NB4 (cell line): ENCODE measurements around the gene RGS13.

ENCODE experiments used
- DNase-seq: peaks from one replicate; pipeline ENCODE4 v3.0.0; 2010; ENCODE audit warnings: low read depth
- H3K4me3 ChIP-seq: one replicate; pipeline ENCODE4 v1.5.1; 2011; ENCODE audit warnings: mild to moderate bottlenecking, low read depth, low read length, moderate library complexity
- MYC ChIP-seq: IDR thresholded peaks from 2 replicates; pipeline ENCODE4 v1.6.1; 2011; ENCODE audit warnings: low read depth, low read length
- POLR2A ChIP-seq: IDR thresholded peaks from 2 replicates; pipeline ENCODE4 v1.6.1; 2011; ENCODE audit warnings: mild to moderate bottlenecking; ENCODE audit not compliant: insufficient read length; ENCODE audit errors: extremely low read depth
- TF ChIP-seq, protein P1 (sequence below): IDR thresholded peaks from 2 replicates; pipeline ENCODE4 v1.6.1; 2011; ENCODE audit warnings: low read depth, low read length
- TF ChIP-seq, protein P2 (sequence below): IDR thresholded peaks from one replicate; pipeline ENCODE4 v1.5.1; 2012; ENCODE audit warnings: low read depth, low read length

The RGS13 gene

DNA sequence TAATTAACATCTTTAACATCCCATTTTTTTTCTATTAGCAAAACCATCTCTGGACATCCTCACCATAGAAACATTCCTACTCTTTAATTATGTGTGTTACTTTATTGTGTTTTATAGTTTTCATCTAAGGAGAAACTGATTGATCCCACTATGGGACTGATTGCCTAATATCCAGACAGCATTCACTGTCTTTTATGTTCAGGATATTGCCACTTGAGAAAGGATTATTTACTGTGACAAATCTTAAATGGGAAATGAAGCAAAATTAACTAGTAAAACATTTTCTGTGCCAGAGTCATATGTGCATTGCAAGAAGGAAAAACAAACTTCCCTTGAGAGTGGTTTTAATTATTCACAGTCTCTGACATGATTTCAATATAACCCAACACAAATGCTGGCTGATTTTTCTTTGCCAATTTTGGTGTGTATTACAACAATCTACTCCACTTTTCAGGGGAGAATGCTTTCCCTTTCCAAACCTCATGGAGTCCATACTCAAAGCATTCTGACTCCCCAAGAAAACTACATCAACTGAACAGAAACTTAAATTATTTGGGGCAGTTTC lies 15.8 kb upstream of the RGS13 start:
- DNase-seq = no peak
- no peak overlapping the region for H3K4me3 ChIP-seq
- no peak for TF ChIP-seq MYC
- TF ChIP-seq, protein P1, sequence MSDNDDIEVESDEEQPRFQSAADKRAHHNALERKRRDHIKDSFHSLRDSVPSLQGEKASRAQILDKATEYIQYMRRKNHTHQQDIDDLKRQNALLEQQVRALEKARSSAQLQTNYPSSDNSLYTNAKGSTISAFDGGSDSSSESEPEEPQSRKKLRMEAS = no peak
- TF ChIP-seq, protein P2, sequence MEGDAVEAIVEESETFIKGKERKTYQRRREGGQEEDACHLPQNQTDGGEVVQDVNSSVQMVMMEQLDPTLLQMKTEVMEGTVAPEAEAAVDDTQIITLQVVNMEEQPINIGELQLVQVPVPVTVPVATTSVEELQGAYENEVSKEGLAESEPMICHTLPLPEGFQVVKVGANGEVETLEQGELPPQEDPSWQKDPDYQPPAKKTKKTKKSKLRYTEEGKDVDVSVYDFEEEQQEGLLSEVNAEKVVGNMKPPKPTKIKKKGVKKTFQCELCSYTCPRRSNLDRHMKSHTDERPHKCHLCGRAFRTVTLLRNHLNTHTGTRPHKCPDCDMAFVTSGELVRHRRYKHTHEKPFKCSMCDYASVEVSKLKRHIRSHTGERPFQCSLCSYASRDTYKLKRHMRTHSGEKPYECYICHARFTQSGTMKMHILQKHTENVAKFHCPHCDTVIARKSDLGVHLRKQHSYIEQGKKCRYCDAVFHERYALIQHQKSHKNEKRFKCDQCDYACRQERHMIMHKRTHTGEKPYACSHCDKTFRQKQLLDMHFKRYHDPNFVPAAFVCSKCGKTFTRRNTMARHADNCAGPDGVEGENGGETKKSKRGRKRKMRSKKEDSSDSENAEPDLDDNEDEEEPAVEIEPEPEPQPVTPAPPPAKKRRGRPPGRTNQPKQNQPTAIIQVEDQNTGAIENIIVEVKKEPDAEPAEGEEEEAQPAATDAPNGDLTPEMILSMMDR = no peak
- TF ChIP-seq POLR2A = no peak

DNA sequence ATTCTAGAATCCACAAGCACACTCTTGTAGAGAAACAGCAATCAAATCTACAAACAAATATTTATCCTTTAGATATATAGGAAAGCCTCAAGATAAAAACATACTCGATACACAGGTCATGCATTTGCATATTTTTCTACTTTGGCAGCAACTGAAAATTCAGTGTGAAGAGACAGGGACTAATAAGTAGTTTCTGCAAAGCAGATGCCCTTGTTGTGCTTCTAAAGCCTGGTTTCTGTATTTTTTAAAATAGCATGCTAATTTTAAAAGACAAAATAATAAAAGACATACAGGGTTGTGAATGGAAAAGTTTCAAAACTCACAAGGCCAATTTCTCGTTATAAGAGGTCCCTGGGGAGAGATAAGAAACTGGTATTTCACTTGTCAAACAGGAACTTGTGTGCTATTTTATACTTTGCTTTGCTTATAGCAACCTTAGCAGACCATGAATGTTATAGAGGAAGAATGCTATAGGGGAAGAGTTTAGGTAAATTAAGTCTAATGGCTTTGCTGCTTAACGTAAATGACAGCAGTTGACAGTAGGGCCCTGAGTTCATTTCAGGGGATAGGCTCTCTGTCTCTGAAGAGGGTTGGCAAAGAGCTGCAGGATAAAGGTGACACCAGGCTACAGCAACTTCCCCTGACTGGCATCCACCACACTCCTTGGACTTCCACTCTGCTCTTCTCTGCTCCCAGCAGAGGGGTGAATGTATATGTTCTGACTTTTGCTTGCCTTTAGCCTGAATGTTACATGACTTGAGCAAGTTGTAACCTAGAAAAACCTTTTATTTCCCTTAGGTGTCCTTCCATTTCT lies 9.4 kb upstream of the RGS13 start:
- no peak overlapping the region for H3K4me3 ChIP-seq
- DNase-seq = peak; percentile 76
- peak; percentile 24; the same call in 1 of the 2 replicates for TF ChIP-seq MYC
- TF ChIP-seq, protein P2 = no peak

DNA sequence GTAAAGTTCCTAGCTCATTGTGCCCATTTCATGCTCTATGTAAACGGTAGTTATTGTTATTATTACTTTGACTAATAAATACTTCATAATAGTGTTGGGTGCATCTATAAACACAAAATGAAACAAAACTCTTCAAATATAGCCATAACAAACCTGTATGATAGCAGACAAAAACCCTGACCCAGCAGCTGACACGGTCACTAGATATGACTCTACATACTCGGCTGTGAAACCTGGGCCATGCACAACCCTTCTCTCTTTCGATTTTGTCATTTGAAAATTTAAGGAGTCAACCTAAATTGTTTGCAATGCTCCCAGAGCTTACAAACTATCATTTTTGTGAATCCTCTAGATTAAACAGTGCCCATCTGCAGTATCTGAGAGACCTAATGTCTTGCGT lies 8.0 kb upstream of the RGS13 start:
- TF ChIP-seq, protein P1 = no peak
- TF ChIP-seq MYC = no peak
- TF ChIP-seq POLR2A = no peak
- TF ChIP-seq, protein P2 = no peak
- H3K4me3 ChIP-seq = no peak overlapping the region
- DNase-seq = no peak

DNA sequence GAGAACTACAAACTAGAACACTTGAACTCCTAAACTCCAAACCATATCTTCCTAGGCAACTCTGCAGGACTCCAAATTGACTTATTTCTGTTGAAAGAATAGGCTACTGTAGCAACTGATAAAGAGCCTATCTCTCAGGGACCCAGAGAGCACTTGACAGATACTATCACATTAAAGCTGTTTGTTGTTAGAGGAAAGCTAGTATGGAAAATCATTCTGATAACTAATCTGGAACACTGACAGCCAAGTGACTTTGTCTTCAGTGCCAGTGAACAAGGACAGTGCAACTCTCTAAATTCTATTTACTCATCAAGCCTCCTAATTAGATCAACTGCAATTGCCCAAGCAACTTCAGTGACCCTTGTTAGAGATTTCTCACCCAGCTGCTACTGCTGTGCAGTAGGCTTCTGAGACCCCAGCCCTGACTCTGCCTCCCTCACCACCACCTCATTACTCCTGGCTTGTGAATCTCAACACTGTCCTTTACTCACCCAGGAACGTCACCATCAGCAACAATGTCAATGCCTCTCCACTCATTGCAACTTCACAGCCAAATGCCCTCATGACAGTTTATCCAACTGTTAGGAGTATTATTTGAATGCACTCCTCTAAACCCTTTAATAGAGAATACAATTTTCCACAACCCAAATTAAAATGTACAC lies 7.4 kb upstream of the RGS13 start:
- H3K4me3 ChIP-seq = no peak overlapping the region
- TF ChIP-seq POLR2A (no peak), MYC (no peak)
- TF ChIP-seq, protein P1 = no peak
- TF ChIP-seq, protein P2 = no peak
- no peak for DNase-seq

DNA sequence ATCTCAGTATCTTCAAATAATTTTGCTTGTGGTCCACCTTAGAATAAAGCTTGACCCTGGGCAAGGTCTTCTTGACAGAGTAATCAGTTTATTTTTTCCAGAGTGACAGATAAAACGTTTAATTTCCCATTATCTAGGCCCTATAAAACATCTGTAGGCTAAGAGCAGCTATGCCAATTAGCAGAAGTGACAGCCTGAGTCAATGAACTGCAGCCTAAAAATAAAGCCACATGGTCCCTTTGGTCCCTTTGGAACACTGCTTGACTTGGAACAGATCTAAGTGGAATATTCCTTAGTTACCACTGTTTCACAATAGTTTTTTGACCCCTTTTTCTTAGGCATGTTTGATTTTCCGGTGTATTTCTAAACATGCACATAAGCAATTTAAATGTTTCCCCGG lies 6.3 kb upstream of the RGS13 start:
- no peak overlapping the region for H3K4me3 ChIP-seq
- no peak for DNase-seq
- TF ChIP-seq, protein P2 = no peak
- TF ChIP-seq, protein P1 = no peak
- TF ChIP-seq MYC = no peak
- TF ChIP-seq POLR2A = no peak
